IMR-90 (cell line): ENCODE measurements around the gene LDHAL6B.

Experiments used
- CEBPB ChIP-seq: IDR thresholded peaks from 2 replicates; pipeline ENCODE4 v1.6.1; 2012; ENCODE audit warnings: low read depth, low read length, improper control_type of control experiment
- CTCF ChIP-seq: conservative IDR thresholded peaks from 2 replicates; pipeline ENCODE4 v1.5.1; 2012; ENCODE audit warnings: mild to moderate bottlenecking, low read depth, low read length, improper control_type of control experiment
- MAZ ChIP-seq: IDR thresholded peaks from 2 replicates; pipeline ENCODE4 v1.6.1; 2012; ENCODE audit warnings: low read depth, mild to moderate bottlenecking, low read length, improper control_type of control experiment, moderate library complexity, borderline replicate concordance
- POLR2A ChIP-seq: IDR thresholded peaks from 2 replicates; pipeline ENCODE4 v1.6.1; 2012; ENCODE audit warnings: mild to moderate bottlenecking, low read depth, low read length
- RAD21 ChIP-seq: IDR thresholded peaks from 2 replicates; pipeline ENCODE4 v1.6.1; 2012; ENCODE audit warnings: low read length, improper control_type of control experiment

GRCh38 chr15:59244337-59244736 is 37.7 kb downstream of the LDHAL6B start:
- no peak for TF ChIP-seq CTCF
- no peak for TF ChIP-seq MAZ
- no peak for TF ChIP-seq POLR2A
- no peak for TF ChIP-seq RAD21
- no peak for TF ChIP-seq CEBPB
